ENCODE data around the gene HJV. TPM values are rescaled to one million over a fixed set of nuclear protein-coding genes. Genes with fewer than 3 reads are reported as not detected.
A peak's percentile ranks its signal among the peaks of the same experiment; 100 is the strongest.
"Not testable (repeated sequence)": the region's sequence is repeated elsewhere in the genome, so short reads cannot be mapped to it uniquely, and the experiment has no call there.

Gene HJV
- total and polyA plus RNA-seq, 2 of the 13 experiments (the other 11 are each of a cell fraction or from before 2014, with no cell fraction given) = 0.18 TPM; not detected in 1

- TF ChIP-seq, protein P1, sequence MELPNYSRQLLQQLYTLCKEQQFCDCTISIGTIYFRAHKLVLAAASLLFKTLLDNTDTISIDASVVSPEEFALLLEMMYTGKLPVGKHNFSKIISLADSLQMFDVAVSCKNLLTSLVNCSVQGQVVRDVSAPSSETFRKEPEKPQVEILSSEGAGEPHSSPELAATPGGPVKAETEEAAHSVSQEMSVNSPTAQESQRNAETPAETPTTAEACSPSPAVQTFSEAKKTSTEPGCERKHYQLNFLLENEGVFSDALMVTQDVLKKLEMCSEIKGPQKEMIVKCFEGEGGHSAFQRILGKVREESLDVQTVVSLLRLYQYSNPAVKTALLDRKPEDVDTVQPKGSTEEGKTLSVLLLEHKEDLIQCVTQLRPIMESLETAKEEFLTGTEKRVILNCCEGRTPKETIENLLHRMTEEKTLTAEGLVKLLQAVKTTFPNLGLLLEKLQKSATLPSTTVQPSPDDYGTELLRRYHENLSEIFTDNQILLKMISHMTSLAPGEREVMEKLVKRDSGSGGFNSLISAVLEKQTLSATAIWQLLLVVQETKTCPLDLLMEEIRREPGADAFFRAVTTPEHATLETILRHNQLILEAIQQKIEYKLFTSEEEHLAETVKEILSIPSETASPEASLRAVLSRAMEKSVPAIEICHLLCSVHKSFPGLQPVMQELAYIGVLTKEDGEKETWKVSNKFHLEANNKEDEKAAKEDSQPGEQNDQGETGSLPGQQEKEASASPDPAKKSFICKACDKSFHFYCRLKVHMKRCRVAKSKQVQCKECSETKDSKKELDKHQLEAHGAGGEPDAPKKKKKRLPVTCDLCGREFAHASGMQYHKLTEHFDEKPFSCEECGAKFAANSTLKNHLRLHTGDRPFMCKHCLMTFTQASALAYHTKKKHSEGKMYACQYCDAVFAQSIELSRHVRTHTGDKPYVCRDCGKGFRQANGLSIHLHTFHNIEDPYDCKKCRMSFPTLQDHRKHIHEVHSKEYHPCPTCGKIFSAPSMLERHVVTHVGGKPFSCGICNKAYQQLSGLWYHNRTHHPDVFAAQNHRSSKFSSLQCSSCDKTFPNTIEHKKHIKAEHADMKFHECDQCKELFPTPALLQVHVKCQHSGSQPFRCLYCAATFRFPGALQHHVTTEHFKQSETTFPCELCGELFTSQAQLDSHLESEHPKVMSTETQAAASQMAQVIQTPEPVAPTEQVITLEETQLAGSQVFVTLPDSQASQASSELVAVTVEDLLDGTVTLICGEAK (IDR thresholded peaks at IDR 0.05) = not testable (repeated sequence)
- TF ChIP-seq, protein P1 (CRISPR knock-in tag; IDR thresholded peaks at IDR 0.05) = peak; percentile 64; the same call in 1 of the 2 replicates
- TF ChIP-seq ZNF781 (CRISPR knock-in tag; IDR thresholded peaks at IDR 0.05; ENCODE audit: borderline replicate concordance, not compliant biosample characterization) (peak; percentile 80), PHF21A (CRISPR knock-in tag; IDR thresholded peaks at IDR 0.05) (peak; percentile 58; the same call in 1 of the 2 replicates), ZNF263 (CRISPR knock-in tag; IDR thresholded peaks at IDR 0.05) (peak; percentile 40; the same call in 1 of the 2 replicates), SOX13 (IDR thresholded peaks at IDR 0.05) (peak; percentile 96), SOX13 (CRISPR knock-in tag; conservative IDR thresholded peaks at IDR 0.05 in 1 of 2, IDR thresholded peaks at IDR 0.05 in 1 of 2) (peak; percentile 69 to 92; a peak in 3 of 4 replicates), GABPA (IDR thresholded peaks at IDR 0.05; ENCODE audit: low read depth, low read length) (0 out of 2 replicates have a peak, but pooled peaks have one; percentile 19), GABPA (CRISPR knock-in tag; IDR thresholded peaks at IDR 0.05; ENCODE audit: low read depth) (peak; percentile 84), ATF7-NPFF (CRISPR knock-in tag; IDR thresholded peaks at IDR 0.05; ENCODE audit: low read depth) (peak; percentile 95), ZNF138 (CRISPR knock-in tag; IDR thresholded peaks at IDR 0.05; ENCODE audit: low read depth) (peak; percentile 18; the same call in 1 of the 2 replicates), CBX5 (CRISPR knock-in tag; IDR thresholded peaks at IDR 0.05; ENCODE audit: borderline replicate concordance) (peak; percentile 58; the same call in 1 of the 2 replicates), HOXA5 (CRISPR knock-in tag; IDR thresholded peaks at IDR 0.05) (peak; percentile 98), CTCF (CRISPR knock-in tag; IDR thresholded peaks at IDR 0.05) (0 out of 2 replicates have a peak, but pooled peaks have one; percentile 5), MIER2 (CRISPR knock-in tag; IDR thresholded peaks at IDR 0.05) (peak; percentile 79; the same call in 1 of the 2 replicates), ZBTB7B (CRISPR knock-in tag; IDR thresholded peaks at IDR 0.05) (peak; percentile 70; the same call in 1 of the 2 replicates)
- TF ChIP-seq, protein P2, sequence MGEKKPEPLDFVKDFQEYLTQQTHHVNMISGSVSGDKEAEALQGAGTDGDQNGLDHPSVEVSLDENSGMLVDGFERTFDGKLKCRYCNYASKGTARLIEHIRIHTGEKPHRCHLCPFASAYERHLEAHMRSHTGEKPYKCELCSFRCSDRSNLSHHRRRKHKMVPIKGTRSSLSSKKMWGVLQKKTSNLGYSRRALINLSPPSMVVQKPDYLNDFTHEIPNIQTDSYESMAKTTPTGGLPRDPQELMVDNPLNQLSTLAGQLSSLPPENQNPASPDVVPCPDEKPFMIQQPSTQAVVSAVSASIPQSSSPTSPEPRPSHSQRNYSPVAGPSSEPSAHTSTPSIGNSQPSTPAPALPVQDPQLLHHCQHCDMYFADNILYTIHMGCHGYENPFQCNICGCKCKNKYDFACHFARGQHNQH (CRISPR knock-in tag; IDR thresholded peaks at IDR 0.05) = peak; percentile 97
These were observed 30.5 kb upstream of the HJV start (continued) for GRCh38 chr1:146051852-146052676.
